SK-N-SH treated with all-trans-retinoic acid at 6 μM for 48 hours (cell line): ENCODE measurements around the gene CNOT9.

Source experiments
- CSDC2 ChIP-seq: fragments of 250-450 bp; sonication (Bioruptor Pico); IDR thresholded peaks from 2 replicates; pipeline ENCODE4 v1.5.0; 2020; ENCODE audit warnings: mild to moderate bottlenecking, moderate library complexity
- PPARA ChIP-seq: fragments of 250-450 bp; sonication (Bioruptor Pico); IDR thresholded peaks from 2 replicates; pipeline ENCODE4 v1.5.0; 2020; ENCODE audit warnings: mild to moderate bottlenecking, borderline replicate concordance
- RARB ChIP-seq: fragments of 250-450 bp; sonication (Bioruptor Pico); IDR thresholded peaks from 2 replicates; pipeline ENCODE4 v1.8.0; 2021; ENCODE audit warnings: mild to moderate bottlenecking, moderate library complexity
- TCF4 ChIP-seq: fragments of 250-450 bp; sonication (Bioruptor Pico); IDR thresholded peaks from 2 replicates; pipeline ENCODE4 v1.8.0; 2021; ENCODE audit warnings: mild to moderate bottlenecking, moderate library complexity, borderline replicate concordance
- ZFP3 ChIP-seq: fragments of 250-450 bp; sonication (Bioruptor Pico); IDR thresholded peaks from 2 replicates; pipeline ENCODE4 v1.5.0; 2020; ENCODE audit warnings: mild to moderate bottlenecking, moderate library complexity
- ZFP30 ChIP-seq: fragments of 450-650 bp; formaldehyde crosslinking; IDR thresholded peaks from 2 replicates; pipeline ENCODE4 v1.5.0; 2022; ENCODE audit warnings: mild to moderate bottlenecking, moderate library complexity
- TF ChIP-seq, protein P1 (sequence below): fragments of 250-450 bp; sonication (Bioruptor Pico); IDR thresholded peaks from 2 replicates; pipeline ENCODE4 v1.8.0; 2020; ENCODE audit warnings: mild to moderate bottlenecking, moderate library complexity, borderline replicate concordance

- TF ChIP-seq, protein P1, sequence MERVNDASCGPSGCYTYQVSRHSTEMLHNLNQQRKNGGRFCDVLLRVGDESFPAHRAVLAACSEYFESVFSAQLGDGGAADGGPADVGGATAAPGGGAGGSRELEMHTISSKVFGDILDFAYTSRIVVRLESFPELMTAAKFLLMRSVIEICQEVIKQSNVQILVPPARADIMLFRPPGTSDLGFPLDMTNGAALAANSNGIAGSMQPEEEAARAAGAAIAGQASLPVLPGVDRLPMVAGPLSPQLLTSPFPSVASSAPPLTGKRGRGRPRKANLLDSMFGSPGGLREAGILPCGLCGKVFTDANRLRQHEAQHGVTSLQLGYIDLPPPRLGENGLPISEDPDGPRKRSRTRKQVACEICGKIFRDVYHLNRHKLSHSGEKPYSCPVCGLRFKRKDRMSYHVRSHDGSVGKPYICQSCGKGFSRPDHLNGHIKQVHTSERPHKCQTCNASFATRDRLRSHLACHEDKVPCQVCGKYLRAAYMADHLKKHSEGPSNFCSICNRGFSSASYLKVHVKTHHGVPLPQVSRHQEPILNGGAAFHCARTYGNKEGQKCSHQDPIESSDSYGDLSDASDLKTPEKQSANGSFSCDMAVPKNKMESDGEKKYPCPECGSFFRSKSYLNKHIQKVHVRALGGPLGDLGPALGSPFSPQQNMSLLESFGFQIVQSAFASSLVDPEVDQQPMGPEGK (CRISPR knock-in tag): no peak
- TF ChIP-seq ZFP3 (CRISPR knock-in tag) (no peak), PPARA (CRISPR knock-in tag) (no peak), TCF4 (CRISPR knock-in tag) (no peak), CSDC2 (CRISPR knock-in tag) (no peak), ZFP30 (CRISPR knock-in tag) (no peak), RARB (CRISPR knock-in tag) (no peak)
These were observed 47.3 kb downstream of the CNOT9 start for GRCh38 chr2:218615868-218616315.
